ENCODE measurements around the gene PRKAR1B.

PRKAR1B gene

DNA sequence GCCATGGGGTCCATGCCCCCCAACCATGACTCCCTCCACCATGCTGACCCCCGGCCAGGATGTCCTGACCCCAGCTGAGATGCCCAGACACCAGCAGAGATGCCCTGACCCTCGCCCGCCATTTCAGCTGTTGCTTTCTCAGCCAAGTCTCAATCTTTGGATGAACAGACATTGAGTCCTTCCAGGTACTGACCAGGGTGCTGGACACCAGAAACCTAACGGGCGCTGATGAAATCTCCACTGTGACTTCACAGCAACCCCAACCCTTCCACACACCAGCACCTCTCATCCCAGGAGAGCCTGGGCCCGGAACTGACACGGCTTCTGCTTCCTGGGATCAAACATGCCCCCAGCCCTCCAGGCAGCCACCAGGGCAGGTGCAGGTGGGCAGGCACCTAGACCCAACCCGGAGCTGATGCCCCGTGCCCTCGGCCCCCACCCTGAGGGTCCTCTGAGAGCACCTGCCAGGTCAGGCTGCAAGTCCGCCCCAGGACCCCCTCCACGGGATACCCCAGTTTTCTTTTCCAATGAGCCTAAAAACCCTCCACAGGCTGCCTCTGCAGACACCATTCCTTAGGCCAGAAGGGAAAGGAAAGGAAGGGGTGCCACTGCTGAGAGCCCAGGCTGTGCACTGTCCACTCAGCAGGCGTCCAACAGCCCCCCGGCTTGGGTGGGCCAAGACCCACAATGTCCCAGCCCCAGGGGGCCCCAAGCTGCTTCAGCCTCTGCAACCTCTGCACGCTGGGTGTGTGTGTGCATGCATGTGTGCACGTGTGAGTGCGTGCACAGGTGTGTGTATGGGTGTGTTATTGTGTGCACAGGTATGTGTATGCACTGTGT, 164.1 kb downstream of the PRKAR1B start:
- H3K27ac ChIP-seq (ENCODE audit: extremely low read depth, low read depth, low read length): no peak overlapping the region
- TF ChIP-seq, protein P1, sequence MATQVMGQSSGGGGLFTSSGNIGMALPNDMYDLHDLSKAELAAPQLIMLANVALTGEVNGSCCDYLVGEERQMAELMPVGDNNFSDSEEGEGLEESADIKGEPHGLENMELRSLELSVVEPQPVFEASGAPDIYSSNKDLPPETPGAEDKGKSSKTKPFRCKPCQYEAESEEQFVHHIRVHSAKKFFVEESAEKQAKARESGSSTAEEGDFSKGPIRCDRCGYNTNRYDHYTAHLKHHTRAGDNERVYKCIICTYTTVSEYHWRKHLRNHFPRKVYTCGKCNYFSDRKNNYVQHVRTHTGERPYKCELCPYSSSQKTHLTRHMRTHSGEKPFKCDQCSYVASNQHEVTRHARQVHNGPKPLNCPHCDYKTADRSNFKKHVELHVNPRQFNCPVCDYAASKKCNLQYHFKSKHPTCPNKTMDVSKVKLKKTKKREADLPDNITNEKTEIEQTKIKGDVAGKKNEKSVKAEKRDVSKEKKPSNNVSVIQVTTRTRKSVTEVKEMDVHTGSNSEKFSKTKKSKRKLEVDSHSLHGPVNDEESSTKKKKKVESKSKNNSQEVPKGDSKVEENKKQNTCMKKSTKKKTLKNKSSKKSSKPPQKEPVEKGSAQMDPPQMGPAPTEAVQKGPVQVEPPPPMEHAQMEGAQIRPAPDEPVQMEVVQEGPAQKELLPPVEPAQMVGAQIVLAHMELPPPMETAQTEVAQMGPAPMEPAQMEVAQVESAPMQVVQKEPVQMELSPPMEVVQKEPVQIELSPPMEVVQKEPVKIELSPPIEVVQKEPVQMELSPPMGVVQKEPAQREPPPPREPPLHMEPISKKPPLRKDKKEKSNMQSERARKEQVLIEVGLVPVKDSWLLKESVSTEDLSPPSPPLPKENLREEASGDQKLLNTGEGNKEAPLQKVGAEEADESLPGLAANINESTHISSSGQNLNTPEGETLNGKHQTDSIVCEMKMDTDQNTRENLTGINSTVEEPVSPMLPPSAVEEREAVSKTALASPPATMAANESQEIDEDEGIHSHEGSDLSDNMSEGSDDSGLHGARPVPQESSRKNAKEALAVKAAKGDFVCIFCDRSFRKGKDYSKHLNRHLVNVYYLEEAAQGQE (tag by site-specific recombination; IDR thresholded peaks at IDR 0.05): peak; percentile 67
- TF ChIP-seq, protein P2, sequence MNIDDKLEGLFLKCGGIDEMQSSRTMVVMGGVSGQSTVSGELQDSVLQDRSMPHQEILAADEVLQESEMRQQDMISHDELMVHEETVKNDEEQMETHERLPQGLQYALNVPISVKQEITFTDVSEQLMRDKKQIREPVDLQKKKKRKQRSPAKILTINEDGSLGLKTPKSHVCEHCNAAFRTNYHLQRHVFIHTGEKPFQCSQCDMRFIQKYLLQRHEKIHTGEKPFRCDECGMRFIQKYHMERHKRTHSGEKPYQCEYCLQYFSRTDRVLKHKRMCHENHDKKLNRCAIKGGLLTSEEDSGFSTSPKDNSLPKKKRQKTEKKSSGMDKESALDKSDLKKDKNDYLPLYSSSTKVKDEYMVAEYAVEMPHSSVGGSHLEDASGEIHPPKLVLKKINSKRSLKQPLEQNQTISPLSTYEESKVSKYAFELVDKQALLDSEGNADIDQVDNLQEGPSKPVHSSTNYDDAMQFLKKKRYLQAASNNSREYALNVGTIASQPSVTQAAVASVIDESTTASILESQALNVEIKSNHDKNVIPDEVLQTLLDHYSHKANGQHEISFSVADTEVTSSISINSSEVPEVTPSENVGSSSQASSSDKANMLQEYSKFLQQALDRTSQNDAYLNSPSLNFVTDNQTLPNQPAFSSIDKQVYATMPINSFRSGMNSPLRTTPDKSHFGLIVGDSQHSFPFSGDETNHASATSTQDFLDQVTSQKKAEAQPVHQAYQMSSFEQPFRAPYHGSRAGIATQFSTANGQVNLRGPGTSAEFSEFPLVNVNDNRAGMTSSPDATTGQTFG (tag by site-specific recombination; IDR thresholded peaks at IDR 0.05; ENCODE audit: borderline replicate concordance): no peak
- TF ChIP-seq EGR2 (tag by site-specific recombination; IDR thresholded peaks at IDR 0.05; ENCODE audit: low read depth): no peak
- no peak for TF ChIP-seq ZNF10 (tag by site-specific recombination; IDR thresholded peaks at IDR 0.05)
- no peak for TF ChIP-seq BCL11B (tag by site-specific recombination; IDR thresholded peaks at IDR 0.05; ENCODE audit: low read depth)
- TF ChIP-seq, protein P3, sequence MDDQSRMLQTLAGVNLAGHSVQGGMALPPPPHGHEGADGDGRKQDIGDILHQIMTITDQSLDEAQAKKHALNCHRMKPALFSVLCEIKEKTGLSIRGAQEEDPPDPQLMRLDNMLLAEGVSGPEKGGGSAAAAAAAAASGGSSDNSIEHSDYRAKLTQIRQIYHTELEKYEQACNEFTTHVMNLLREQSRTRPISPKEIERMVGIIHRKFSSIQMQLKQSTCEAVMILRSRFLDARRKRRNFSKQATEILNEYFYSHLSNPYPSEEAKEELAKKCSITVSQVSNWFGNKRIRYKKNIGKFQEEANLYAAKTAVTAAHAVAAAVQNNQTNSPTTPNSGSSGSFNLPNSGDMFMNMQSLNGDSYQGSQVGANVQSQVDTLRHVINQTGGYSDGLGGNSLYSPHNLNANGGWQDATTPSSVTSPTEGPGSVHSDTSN (CRISPR knock-in tag; IDR thresholded peaks at IDR 0.05): no peak
- no peak for TF ChIP-seq MZF1 (tag by site-specific recombination; IDR thresholded peaks at IDR 0.05; ENCODE audit: borderline replicate concordance)
- no peak for TF ChIP-seq ZNF138 (tag by site-specific recombination; IDR thresholded peaks at IDR 0.05; ENCODE audit: borderline replicate concordance)
- no peaks in the 10 kb centered on the region for H3K4me1 ChIP-seq (ENCODE audit: control insufficient read depth, insufficient read depth, low read length)
- H3K9me3 ChIP-seq (ENCODE audit: control insufficient read depth, insufficient read depth, low read depth, low read length): no peaks in the 10 kb centered on the region
- H3K4me3 ChIP-seq (ENCODE audit: low read depth, low read length): no peak overlapping the region
- H3K36me3 ChIP-seq (ENCODE audit: control insufficient read depth in 2 of 2, insufficient read depth in 1 of 2, low read length in 2 of 2): no peaks in the 10 kb centered on the region
- ChIA-PET CTCF (interaction anchor here (0.7 kb wide), 1 partner anchor 220 kb away, joined by 3 read pairs; no protein-coding TSS in a partner anchor), POLR2A (no interaction called here)

DNA sequence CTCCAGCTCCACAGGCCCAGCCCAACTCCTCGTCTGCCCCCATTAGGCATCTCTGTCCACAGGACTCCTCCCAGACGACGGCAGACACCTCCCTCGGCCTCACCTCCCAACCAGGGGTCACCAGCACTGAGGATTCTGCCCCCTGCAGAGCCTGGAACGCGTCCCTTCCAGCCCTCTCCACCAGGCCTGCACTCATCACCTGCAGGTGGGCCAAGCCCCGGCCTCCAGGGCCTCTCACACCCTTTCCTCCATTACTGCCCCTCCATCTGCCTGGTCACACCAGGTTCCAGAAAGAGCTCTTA, 164.8 kb downstream of the PRKAR1B start:
- Histone ChIP-seq H3K9me3 (ENCODE audit: control insufficient read depth, insufficient read depth, low read depth, low read length) (no peaks in the 10 kb centered on the region), H3K27ac (ENCODE audit: extremely low read depth, low read depth, low read length) (no peak overlapping the region), H3K4me3 (ENCODE audit: low read depth, low read length) (no peak overlapping the region), H3K36me3 (ENCODE audit: control insufficient read depth in 2 of 2, insufficient read depth in 1 of 2, low read length in 2 of 2) (no peaks in the 10 kb centered on the region), H3K4me1 (ENCODE audit: control insufficient read depth, insufficient read depth, low read length) (no peaks in the 10 kb centered on the region)
- ChIA-PET CTCF (interaction anchor here (0.7 kb wide), 1 partner anchor 219 kb away, joined by 3 read pairs; no protein-coding TSS in a partner anchor), POLR2A (no interaction called here)
- peak; percentile 74 for TF ChIP-seq GLIS1 (tag by site-specific recombination; IDR thresholded peaks at IDR 0.05)
- no peak for TF ChIP-seq ZBTB17 (tag by site-specific recombination; IDR thresholded peaks at IDR 0.05)
- TF ChIP-seq ZIC2 (tag by site-specific recombination; IDR thresholded peaks at IDR 0.05): peak; percentile 58

DNA sequence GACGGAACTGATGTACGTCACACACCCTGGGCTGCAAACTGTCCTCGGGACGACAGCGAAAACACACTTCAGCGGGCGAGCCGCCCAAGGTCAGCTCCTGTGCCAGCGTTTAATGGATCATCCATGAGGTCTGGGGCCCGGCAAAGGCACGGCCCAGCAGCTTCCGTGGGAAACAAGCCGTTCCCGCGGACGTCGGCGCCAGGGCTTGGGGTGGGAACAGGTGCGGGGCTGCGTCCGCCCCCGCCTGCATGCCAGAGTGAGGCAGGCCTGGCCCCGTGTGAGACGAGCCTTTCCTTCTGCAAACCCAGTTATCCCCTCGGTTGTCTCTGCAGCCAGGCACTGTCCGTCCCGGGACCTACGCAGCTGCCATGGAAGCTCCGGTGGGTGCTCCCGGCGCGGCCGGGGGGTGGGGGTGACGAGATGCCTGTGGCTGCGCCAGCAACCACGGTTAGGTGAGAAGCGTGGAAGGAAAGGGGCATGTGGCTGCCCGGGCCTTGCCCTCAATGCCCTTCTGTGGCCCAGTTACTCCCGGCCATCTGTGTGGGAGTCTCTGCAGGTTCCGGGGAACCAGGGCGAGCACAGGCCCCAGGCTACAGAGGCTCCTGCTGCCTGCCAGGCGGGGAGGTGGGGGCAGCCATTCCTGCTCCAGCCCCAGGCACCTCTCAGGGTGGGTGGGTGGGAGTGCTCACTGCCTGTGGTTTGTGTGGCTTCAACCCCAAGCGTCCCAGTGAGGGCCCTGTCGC, 165.3 kb downstream of the PRKAR1B start:
- TF ChIP-seq ZNF202 (tag by site-specific recombination; IDR thresholded peaks at IDR 0.05; ENCODE audit: borderline replicate concordance): no peak
- no peak for TF ChIP-seq ZNF777 (tag by site-specific recombination; IDR thresholded peaks at IDR 0.05; ENCODE audit: borderline replicate concordance)
- H3K27ac ChIP-seq (ENCODE audit: extremely low read depth, low read depth, low read length): no peak overlapping the region

More for the DNA sequence above, 165.3 kb downstream of the PRKAR1B start:
- Histone ChIP-seq H3K4me1 (ENCODE audit: control insufficient read depth, insufficient read depth, low read length) (no peaks in the 10 kb centered on the region), H3K9me3 (ENCODE audit: control insufficient read depth, insufficient read depth, low read depth, low read length) (no peaks in the 10 kb centered on the region), H3K36me3 (ENCODE audit: control insufficient read depth in 2 of 2, insufficient read depth in 1 of 2, low read length in 2 of 2) (no peaks in the 10 kb centered on the region), H3K4me3 (ENCODE audit: low read depth, low read length) (no peak overlapping the region)
- POLR2A ChIA-PET: no interaction called here
- CTCF ChIA-PET: interaction anchor here (0.7 kb wide), 1 partner anchor 219 kb away, joined by 3 read pairs; no protein-coding TSS in a partner anchor
